ENCODE measurements around the gene RGS6.

The RGS6 gene

GRCh38 chr14:71966528-71966927 lies 34.3 kb downstream of the RGS6 start:
- no peak for TF ChIP-seq CTCF (IDR thresholded peaks at IDR 0.05; ENCODE audit: low read depth, low read length, missing control alignments)
- no peak for DNase-seq (ENCODE audit: low read depth)
- H3K4me3 ChIP-seq (ENCODE audit: low read depth, low read length), result no peak overlapping the region

GRCh38 chr14:71967704-71968103 lies 35.5 kb downstream of the RGS6 start:
- no peak for DNase-seq (ENCODE audit: low read depth)
- H3K4me3 ChIP-seq (ENCODE audit: low read depth, low read length), result no peak overlapping the region
- TF ChIP-seq CTCF (IDR thresholded peaks at IDR 0.05; ENCODE audit: low read depth, low read length, missing control alignments), result no peak

- DNase-seq (ENCODE audit: low read depth), result no peak
- no peak overlapping the region for H3K4me3 ChIP-seq (ENCODE audit: low read depth, low read length)
- no peak for TF ChIP-seq CTCF (IDR thresholded peaks at IDR 0.05; ENCODE audit: low read depth, low read length, missing control alignments)
Measured at GRCh38 chr14:71970272-71970671, 38.0 kb downstream of the RGS6 start.

GRCh38 chr14:71985538-71986189 lies 53.4 kb downstream of the RGS6 start:
- DNase-seq (ENCODE audit: low read depth), result no peak
- TF ChIP-seq CTCF (IDR thresholded peaks at IDR 0.05; ENCODE audit: low read depth, low read length, missing control alignments), result no peak
- no peak overlapping the region for H3K4me3 ChIP-seq (ENCODE audit: low read depth, low read length)

GRCh38 chr14:71988476-71988875 lies 56.2 kb downstream of the RGS6 start:
- no peak overlapping the region for H3K4me3 ChIP-seq (ENCODE audit: low read depth, low read length)
- no peak for TF ChIP-seq CTCF (IDR thresholded peaks at IDR 0.05; ENCODE audit: low read depth, low read length, missing control alignments)
- no peak for DNase-seq (ENCODE audit: low read depth)

GRCh38 chr14:71988939-71989338 lies 56.7 kb downstream of the RGS6 start:
- no peak for DNase-seq (ENCODE audit: low read depth)
- no peak overlapping the region for H3K4me3 ChIP-seq (ENCODE audit: low read depth, low read length)
- TF ChIP-seq CTCF (IDR thresholded peaks at IDR 0.05; ENCODE audit: low read depth, low read length, missing control alignments), result no peak

- no peak overlapping the region for H3K4me3 ChIP-seq (ENCODE audit: low read depth, low read length)
- DNase-seq (ENCODE audit: low read depth), result no peak
- TF ChIP-seq CTCF (IDR thresholded peaks at IDR 0.05; ENCODE audit: low read depth, low read length, missing control alignments), result no peak
Measured at GRCh38 chr14:71994416-71994815, 62.2 kb downstream of the RGS6 start.

Data from GM12864 (cell line).